GM19240 (cell line): Measurements from ENCODE around the gene STXBP6.

ENCODE experiments used
- DNase-seq: peaks from one replicate; pipeline ENCODE4 v3.0.0; 2011; ENCODE audit warnings: low spot score; ENCODE audit not compliant: insufficient read length

The STXBP6 gene

DNA sequence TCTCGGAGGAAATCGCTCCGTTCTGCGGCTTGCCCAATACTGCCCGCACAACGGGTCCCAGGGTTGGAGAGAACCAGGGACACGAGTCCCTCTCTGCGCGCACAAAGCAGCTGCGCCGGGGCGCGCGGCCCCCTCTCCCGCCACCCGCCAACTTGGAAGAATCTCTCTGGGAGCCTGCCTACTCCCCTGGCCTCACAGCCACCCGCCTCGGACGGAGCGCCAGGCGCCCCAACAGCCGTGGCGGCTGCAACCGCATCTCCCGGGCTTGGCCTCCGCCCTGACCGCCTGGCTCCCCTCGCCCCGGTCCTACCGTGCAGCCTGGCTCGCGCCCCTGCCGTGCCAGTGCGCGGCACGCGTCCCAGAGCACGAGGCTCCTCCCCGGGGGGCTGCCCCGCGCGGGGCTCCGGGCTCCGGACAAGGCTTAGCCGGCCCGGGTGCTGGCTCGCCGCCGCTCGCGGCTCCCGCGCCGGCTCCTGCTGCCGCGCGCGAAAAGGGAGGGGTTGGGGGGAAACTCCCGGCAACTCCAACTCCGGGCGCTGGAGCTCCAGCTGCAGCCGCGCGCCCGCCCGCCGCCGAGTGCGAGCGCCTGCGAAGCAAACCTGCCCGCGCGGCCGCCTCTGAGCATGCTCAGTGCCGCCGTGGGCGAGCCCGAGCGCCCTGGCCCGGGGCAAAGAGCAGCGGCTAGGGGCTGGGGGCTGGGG lies at the start of gene STXBP6:
STXBP6 (minus strand) TSS at position 580 of the 701 bp plus-strand sequence. CDS start 75,329 bp downstream, outside the sequence.
- DNase-seq: no peak

DNA sequence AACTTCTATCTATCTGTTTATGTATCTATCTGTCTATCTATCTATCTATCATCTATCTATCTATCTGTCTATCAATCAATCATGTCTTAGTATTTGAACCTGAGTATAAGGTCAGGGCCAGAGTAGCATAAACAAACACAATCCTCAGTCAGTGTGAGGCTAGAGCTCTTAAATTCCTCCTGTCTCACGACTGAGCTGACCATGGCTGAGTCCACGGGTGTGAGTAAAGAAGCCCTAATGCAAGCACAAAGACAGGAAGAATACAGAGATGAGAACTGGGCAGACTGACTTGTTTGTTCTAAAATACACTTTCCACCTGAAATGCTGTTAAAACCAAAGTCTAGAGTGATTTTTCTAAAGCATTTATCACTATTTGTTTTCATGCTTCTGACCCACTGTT lies 47.2 kb upstream of the STXBP6 start:
- DNase-seq: no peak

DNA sequence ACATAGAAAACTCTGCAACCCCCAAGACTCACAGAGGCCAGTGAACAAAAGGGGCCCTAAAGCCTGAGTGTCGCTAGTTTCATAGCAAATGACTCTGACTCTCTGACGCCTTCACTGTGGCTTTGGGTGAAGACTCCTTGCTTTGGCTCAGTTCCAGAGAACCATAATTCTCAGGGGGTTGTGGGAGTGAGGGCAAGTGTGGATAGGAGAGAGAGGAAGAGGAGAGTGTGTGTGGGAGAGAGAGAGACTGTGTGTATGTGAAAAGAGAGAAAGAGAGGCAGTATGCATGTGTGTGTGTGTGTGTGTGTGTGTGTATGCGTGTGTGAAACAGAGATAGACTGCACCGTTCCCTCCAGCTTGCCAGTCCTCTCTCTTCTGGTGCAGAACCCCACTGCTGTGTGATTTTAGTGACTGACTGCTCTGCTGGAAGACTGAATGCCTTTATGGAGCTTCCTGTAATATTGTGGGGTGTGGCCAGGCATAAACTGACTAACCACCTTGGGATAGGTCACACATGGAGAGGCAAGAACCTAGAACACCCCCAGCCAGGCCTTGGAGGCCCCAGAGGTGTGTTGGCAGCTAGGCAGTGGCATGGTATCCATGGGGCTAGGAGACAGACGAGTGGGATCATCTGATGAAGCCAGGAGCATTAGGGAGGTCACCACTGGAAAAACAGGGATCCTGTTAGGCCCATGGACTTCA lies 45.9 kb upstream of the STXBP6 start:
- DNase-seq: no peak

DNA sequence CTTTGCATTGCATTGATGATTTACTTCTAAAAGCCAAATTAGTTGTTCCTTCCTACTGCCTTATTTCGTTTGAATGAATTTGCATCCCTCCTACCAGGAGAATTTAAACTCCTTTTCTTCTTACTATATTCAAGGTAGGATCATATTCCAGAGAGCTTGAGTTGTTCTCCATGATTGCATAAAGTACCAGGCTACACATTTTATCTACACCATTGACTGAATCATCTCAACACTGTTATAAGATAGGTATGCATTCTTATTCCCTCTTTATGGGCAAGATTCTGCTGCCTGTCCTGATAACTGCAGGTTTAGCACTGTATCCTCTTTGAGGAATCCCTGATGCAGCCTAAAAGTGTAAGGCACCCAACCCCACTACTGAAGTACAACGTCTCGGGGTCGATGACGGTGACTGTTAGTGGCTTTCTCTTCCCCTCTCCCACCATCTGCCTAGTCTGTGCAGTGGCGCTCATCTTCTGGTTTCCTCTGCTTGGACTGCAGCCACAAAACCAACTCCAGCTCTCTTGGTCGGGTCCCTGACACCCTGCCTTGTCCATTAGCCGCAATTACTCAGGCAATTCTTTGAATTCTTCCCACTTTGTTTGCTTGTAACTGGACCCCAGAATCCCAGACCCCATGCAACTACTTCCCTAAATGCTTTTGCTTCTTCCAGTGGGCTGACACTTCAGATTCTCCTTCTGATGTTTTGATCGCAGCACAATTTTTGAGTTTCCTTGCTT lies 44.4 kb upstream of the STXBP6 start:
- no peak for DNase-seq

DNA sequence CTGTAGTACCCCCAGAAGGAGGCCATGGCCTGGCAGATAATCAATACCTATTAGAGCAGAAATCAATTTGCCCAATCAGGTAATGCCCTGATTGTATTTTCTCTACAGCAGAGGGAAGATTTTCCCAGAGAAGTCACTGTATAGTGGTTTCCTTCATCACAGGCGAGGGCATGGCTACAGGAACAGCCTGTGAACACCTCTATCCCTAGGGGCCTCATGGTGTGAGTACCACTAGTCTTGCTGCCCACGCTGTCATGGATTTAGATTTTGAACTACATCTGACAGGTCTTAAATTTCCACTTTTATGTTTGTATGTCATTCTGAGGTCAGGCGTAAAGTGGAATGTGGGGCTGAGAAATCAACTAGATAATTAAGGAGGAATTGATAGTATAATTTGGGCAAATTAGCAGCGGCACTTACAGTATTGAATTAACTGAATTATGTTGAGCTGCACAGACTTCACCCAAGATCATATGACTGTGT lies 42.4 kb upstream of the STXBP6 start:
- DNase-seq: no peak

DNA sequence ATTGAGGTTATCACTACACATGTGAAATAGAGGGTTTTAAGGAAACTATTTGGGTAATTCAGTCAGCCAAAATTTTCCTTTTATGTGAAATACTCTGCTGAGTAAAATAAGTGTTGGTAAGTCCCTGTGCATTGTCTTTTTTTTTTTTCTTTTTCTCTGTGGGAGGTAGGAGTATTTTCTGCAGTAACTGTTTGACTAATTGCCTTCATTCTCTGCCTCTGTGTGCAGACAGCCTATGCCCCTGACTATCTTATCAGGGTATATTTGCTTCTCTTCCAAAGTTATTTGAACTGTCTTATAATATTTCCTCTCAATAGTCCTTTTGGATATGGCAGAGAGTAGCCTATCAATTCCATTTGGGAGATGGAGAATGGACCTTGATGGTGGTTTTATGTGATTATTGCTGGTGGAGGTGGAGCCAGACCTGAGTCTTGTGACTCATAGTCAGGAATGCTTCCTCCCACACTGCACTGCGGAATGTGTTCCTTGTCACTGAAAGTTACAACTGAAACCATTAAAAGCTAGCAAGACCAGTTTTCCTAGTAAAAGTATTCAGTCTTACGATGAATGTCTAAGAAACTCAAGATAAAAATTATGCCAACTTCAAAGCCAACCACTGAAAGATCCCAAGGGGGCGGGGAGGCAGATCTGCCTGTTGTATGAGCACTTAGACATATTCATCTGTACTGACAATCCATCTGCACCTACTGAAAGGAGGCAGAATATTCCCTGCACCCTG lies 40.9 kb upstream of the STXBP6 start:
- DNase-seq: no peak

DNA sequence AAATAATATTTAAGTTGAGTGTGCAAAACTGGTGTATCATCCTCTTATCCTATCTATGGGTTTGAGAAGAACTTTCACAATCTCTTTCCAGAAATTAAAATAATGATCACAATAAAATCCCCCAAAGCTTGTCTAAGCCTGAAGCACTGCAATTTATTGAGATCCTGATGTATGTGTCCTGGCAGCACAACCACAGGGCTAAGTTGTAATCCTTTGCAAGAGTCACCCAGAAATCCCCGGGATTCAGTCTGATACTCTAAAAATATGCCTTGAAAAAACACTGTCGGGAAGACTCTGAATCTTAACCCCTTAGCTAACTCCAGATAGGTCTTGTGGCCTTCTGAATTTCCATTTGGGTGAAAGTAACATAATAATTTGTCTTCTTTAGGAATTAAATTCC lies 40.3 kb upstream of the STXBP6 start:
- DNase-seq: no peak

DNA sequence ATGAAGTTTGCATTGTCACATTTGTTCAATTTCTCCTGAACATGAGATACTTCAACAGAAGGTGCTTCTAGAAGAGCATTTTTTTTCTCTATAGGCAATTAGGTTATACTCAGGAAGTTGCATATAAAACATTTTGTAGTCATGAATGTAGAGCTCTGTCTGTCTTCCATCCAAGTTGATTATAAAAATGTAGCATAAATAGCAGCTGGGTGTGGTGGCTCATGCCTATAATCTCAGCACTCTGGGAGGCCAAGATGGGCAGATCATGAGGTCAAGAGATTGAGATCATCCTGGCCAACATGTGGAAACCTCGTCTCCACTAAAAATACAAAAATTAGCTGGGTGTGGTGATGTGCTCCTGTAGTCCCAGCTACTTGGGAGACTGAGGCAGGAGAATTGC lies 39.5 kb upstream of the STXBP6 start:
- no peak for DNase-seq

DNA sequence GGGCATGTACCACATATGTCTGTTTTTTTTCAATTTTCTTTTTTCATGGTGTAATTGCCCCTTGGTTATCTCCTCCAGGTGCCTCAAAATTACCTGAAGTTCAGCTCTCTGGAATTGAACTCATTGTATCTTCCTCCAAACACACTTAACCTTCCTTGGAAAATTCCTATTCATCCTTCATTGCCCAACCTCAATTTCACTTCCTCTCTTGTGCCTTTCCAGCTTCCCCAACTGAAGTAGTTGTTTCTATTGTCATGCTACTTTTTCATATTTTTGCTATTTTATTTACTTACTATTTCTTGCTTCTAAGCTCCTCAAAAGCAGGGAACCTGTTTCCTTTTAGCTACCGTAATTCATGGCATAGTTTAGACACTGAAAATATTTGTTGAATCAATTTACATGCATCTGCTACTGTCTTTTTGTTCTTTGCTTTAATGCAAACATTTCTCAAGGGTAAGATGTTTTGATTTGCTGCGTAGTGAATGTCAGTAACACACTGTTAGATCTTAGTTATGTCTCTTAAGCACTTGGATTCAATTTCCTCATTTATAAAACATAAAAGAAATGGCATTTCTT lies 37.0 kb upstream of the STXBP6 start:
- no peak for DNase-seq

DNA sequence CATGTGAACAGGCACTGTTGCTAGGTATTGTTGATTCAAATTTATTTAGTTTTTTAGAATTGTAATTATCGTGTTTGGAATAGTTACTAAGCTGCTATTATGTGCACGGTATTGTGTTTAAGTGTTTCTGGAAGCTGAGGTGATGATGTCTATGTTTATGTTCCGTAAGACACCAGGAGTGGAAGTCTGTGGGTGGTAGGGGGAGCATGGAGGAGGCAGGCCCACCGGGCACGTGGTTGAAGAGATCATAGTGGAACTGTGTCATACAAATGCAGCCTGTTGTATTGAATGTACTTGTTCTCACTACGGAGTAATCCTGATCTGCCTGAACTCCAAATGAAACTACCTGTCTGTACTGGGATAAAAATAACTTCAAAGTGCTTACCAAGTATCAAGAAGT lies 36.1 kb upstream of the STXBP6 start:
- DNase-seq: no peak

DNA sequence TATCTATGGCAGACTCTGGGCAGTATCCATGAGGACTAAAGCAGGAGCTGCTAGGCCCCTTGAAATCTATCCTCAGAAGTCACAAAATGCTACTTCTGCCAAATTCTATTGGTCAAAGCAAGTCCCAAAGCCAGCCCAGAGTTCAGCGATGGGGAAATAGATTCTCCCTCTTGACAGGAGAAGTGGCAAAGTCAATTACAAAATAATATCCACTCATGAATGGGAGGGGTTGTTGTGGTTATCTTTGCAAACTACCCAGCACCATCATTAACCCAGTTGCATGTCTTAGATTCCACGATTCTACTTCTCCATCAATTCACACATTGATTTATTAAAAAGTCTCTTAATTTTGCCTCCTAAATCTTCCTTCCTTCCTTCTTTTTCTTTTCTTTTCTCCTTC lies 30.7 kb upstream of the STXBP6 start:
- DNase-seq: no peak

DNA sequence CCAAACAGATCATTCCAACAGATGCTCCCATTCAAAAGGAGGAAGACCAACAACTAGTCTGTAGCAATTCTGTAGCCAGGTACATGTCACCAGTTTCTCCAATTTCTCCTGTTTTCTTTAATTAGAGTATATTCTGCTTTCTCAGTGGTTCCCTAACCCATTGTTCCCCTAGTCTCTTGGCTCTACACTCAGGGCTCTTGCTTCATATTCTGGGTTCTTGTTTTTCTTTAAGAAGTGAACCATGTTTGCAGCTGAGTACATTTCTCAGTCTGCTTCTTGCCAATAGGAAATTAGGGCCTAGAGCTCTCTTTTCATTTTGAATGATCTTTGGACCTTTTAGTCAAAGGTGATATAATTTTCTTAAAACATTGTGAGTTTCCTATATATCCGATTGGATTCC lies 29.4 kb upstream of the STXBP6 start:
- DNase-seq: no peak

DNA sequence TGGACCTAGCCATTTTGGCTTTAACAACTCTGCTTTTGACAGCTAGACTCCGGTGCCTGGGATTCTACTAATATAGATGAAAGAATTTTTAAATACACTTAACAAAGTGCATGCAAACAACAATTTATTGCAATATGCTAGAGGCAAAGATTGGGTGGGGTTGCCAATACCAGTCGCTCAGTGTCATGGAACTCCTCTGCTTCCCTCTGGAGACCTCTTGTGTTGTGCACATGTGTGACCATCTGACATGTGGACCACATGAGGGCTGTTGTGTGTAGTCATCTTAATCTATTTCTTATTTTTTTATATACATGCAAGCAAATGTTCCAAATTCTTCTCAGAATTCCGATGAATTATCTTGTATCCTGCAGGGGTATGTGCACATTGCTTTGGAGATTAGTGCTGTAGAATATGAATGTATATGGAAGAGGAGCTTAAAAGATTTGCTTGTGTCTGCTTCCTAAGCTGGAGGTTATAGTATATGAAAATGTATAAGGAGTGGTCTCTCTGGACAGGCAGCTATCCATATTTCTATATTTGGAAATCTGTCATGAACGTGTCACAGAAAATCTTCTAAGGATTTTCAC lies 24.2 kb upstream of the STXBP6 start:
- no peak for DNase-seq

DNA sequence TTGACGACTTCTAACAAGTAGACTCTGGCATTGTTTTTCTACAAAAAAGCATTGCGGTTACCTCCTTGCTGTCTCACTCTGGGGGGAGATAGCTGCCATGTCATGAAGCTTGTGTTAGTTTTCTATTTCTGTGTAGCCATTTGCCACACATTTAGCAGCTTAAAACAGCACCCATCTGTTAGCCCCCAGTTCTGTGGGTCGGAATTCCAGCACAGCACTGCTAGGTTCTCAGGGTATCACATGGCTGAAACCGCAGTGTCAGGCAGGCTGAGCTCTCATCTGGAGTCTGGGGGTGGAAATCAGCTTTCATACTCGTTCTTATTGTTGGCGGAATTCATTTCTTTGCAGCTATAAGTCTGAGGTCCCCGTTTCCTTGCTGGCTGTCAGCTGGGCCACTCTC lies 19.9 kb upstream of the STXBP6 start:
- DNase-seq: no peak

DNA sequence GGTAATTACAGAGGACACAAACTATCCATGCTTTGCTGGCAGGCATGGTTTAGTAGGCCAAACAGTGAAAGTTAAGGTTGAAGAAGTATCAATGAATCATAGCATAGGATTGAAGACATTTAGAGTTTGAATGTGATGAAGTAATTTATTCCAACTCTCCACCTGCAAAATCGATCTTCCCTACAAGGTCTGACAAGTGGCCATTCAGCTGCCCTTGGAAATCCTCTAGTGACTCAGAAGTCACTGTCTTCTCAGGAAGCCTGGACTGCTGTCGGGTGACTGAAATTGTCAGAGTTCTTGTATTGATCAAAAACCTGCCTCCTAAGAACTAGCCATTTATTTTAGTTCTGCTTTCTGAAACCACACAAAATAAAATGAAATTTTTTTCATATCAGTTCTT lies 17.7 kb upstream of the STXBP6 start:
- no peak for DNase-seq

DNA sequence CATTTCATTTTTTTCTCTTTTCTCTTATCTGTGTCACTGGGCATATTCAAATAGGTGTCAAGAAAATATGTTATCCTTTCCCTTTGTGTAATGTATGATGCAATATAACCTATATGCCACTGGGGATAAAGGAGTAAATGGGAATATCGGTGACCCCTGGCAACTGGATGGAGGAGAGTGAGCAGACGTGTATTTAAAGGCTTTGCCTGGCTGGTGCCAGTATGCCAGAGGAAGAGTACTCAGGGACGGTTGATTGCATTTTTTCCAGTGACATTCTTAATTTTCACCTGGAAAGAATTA lies 12.0 kb upstream of the STXBP6 start:
- no peak for DNase-seq

DNA sequence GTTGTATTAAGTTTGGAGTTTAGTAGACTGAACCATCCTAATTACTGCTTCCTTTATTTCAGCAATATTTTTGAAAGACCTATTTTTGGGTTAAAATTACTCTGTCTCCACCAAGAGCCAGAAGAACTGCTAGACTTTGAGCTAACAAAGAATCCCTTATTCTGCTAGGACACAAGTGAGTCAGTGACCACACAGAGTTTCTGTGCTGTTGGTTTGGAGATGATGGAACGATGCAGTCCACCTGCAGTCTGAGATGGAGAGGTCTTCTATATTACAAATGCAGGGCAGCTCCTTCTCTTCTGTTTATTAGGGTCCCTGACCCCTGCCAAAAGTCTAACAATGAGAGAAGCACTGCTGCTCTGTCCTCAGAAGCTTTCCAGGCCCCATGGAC lies 6.7 kb upstream of the STXBP6 start:
- no peak for DNase-seq

DNA sequence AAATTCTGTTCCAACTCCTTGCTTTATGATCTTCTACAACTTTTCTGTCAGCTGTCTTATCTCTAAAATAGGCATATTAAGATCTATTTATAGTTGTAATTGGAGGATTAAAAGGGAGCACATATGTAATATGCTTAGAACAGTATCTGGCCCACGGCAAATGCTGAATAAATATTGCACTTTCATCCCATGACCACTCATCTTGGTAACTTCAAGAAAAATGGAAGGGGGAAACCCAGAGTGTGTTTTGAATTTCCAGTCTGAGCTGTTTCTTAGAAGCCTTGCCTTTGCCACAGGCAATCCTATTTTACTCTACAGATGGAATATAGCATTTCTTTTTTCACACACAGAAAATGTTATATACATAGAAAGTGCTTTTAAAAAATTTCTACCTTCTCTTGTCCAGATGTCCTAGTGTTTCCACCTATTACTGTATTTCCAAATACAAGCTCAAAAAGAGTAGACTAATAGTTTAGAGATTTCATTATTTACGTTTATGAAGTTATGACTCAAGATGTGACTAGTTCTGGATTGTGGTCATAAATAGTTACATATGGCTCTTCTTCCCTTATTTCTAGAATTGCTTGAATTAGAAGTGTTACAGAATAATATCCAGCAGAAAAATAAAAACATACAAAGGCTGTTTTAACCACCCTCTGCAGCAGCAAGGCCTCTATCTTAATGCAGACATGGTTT lies 6.2 kb upstream of the STXBP6 start:
- no peak for DNase-seq

DNA sequence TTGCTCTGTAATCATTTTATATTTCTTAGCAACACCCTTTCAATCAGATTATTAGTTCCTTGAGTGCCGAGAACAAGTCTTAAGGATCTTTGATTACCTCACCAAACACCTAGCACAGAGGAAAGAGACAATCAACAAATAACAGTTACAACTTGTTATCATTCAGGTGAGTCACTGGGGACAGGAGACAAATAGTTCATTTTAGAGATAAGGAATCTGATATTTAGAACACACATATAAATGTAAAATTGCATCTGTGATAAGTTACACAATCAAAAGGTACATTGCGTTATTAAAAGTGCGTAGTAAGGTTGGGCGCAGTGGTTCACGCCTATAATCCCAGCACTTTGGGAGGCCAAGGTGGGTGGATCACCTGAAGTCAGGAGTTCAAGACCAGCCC lies 5.1 kb upstream of the STXBP6 start:
- no peak for DNase-seq

DNA sequence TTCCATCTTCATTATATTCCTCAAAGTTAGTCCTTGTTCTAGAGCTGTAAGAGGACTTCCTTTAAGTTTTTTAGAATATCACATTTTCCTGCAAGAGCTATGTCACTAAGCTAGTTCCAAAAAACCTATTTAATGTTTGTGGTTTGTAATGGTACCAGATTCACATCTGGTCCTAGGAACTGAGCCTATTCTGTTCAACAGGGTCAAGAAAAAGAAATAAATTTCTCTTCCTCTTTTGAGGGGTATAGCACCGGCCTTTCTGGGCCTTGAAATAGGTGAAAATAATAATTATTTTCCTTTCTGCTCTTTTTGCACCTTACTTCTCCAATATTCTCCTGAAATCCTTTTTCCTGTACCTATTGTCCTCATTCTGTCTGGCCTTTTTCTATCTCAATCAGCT lies 3.6 kb upstream of the STXBP6 start:
- no peak for DNase-seq

DNA sequence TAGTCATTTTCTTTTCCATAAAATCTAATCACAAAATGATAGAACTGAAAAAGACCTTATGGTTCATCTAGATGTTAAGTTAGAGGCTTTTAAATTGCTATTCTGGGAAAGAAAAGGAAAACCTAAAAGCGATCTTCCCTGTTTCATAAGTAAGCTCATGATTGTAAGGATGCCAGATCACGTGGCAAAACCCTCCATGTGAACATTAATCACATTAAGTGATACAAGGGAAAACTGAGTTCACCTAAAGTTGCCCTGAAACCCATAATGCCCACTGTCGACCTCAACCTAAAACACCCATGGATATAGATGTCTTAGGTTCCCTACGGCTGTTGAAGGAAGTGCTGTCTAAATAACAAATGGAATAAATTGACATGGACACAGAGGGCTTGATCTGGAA lies 3.0 kb upstream of the STXBP6 start:
- DNase-seq: no peak
